SJCRH30 (cell line): ENCODE data around the gene PKD2. TPM values are rescaled to one million over a fixed set of nuclear protein-coding genes. Genes with fewer than 3 reads are reported as not detected.
"Not testable (repeated sequence)": the region's sequence is repeated elsewhere in the genome, so short reads cannot be mapped to it uniquely, and the experiment has no call there.

ENCODE experiments used
- DNase-seq, 2 experiments: peaks; one replicate each; pipeline ENCODE4 v3.0.0-alpha.2; 2015 to 2020
- H3K27ac ChIP-seq: fragments of 250-450 bp; sonication (Bioruptor Pico); 2 replicates; pipeline ENCODE4 v1.5.1; 2020; ENCODE audit warnings: mild to moderate bottlenecking, moderate library complexity
- H3K27me3 ChIP-seq: fragments of 250-450 bp; sonication (Bioruptor Pico); 2 replicates; pipeline ENCODE4 v1.5.1; 2020; ENCODE audit warnings: mild to moderate bottlenecking, moderate library complexity
- H3K36me3 ChIP-seq: fragments of 250-450 bp; sonication (Bioruptor Pico); 2 replicates; pipeline ENCODE4 v1.5.1; 2020; ENCODE audit warnings: mild to moderate bottlenecking, moderate library complexity
- H3K4me1 ChIP-seq: fragments of 250-450 bp; sonication (Bioruptor Pico); 2 replicates; pipeline ENCODE4 v1.5.1; 2020; ENCODE audit warnings: mild to moderate bottlenecking, moderate library complexity
- H3K4me3 ChIP-seq: fragments of 250-450 bp; sonication (Bioruptor Pico); 2 replicates; pipeline ENCODE4 v1.5.1; 2020; ENCODE audit warnings: mild to moderate bottlenecking, moderate library complexity
- H3K9me3 ChIP-seq: fragments of 250-450 bp; sonication (Bioruptor Pico); replicated peaks from 2 replicates; pipeline ENCODE4 v1.5.1; 2020; ENCODE audit warnings: mild to moderate bottlenecking, moderate library complexity
- total RNA-seq: library from RNA; depleted of rRNA; stranded (reverse); fragments of >200 nt; shearing (Covaris generic); gene quantifications from 2 replicates; pipeline ENCODE4 v1.2.3, GENCODE V29; 2014; rRNA removed

PKD2 gene
- total RNA-seq, 1 experiment from 2014 or later = 34.2 TPM

GRCh38 chr4:88115587-88115986, 108.2 kb downstream of the PKD2 start:
- Histone ChIP-seq H3K4me1 (no peaks in the 10 kb centered on the region), H3K4me3 (no peak overlapping the region), H3K9me3 (peaks cover 5% of the 10 kb centered on the region; the same call in 1 of the 2 replicates), H3K27ac (no peak overlapping the region), H3K27me3 (no peaks in the 10 kb centered on the region), H3K36me3 (no peaks in the 10 kb centered on the region)
- no peak for DNase-seq

- H3K4me1 ChIP-seq = no peaks in the 10 kb centered on the region
- H3K4me3 ChIP-seq = no peak overlapping the region
- no peaks in the 10 kb centered on the region for H3K27me3 ChIP-seq
- H3K36me3 ChIP-seq = no peaks in the 10 kb centered on the region
- no peak overlapping the region for H3K27ac ChIP-seq
- no peak for DNase-seq
- H3K9me3 ChIP-seq = peaks cover 5% of the 10 kb centered on the region
Measured at GRCh38 chr4:88119943-88120342, 112.5 kb downstream of the PKD2 start.

GRCh38 chr4:88122260-88122659, 114.8 kb downstream of the PKD2 start:
- peak; percentile 28 to 42 for DNase-seq
- not testable (repeated sequence) for H3K9me3 ChIP-seq, H3K4me1 ChIP-seq, H3K36me3 ChIP-seq, H3K27ac ChIP-seq, H3K27me3 ChIP-seq
- 0 out of 2 replicates have a peak overlapping the region, but pooled peaks have one; percentile 19 for H3K4me3 ChIP-seq

Other genes with a start within 250 kb of the PKD2 start
- gene IBSP, start 208.1 kb upstream of the PKD2 start, total RNA-seq = not detected in 2 replicates
- not detected in 2 replicates for gene MEPE, start 174.7 kb upstream of the PKD2 start, total RNA-seq
- gene SPP1, start 31.9 kb upstream of the PKD2 start, total RNA-seq = 0.38 and 0.87 TPM in 2 replicates
- gene ABCG2, start 151.0 kb downstream of the PKD2 start, total RNA-seq = 0.12 and 0.35 TPM in 2 replicates